ENCODE results near the gene RFC2. TPM values are rescaled to one million over a fixed set of nuclear protein-coding genes. Genes with fewer than 3 reads are reported as not detected.
"Not testable (repeated sequence)": the region's sequence is repeated elsewhere in the genome, so short reads cannot be mapped to it uniquely, and the experiment has no call there.

The RFC2 gene
- total RNA-seq, 1 experiment from 2014 or later = 75.6 TPM

- TF ChIP-seq ATF3 (IDR thresholded peaks at IDR 0.05) = no peak
- no peak for TF ChIP-seq SP1 (IDR thresholded peaks at IDR 0.05; ENCODE audit: low read depth)
Measured at GRCh38 chr7:74207586-74207985, 46.6 kb downstream of the RFC2 start (continued).

GRCh38 chr7:74206589-74207120, 47.5 kb downstream of the RFC2 start:
- H3K79me2 ChIP-seq (ENCODE audit: insufficient read depth, low read length) = no peaks in the 10 kb centered on the region
- ChIA-PET RAD21 (ENCODE audit: low non-redundant PET in 1 of 2, low total read pairs in 2 of 2, uncharacterized antibody in 2 of 2, unreplicated experiment in 2 of 2) (interaction anchor here (0.6 to 1.8 kb wide), 8 partner anchors 69 to 198 kb away, joined by 3 to 19 read pairs (median 4); no protein-coding TSS in a partner anchor), POLR2A (interaction anchor here (1.1 kb wide), 1 partner anchor 194 kb away, joined by 5 read pairs; no protein-coding TSS in a partner anchor), CTCF (interaction anchor here (0.6 to 3.2 kb wide), 26 partner anchors 9 to 374 kb away, joined by 3 to 79 read pairs (median 4); partner anchors contain the start of gene LIMK1)
- BruUV-seq (replicated peaks) = no TSS peak
- H2AFZ ChIP-seq (ENCODE audit: low read depth, low read length, poor library complexity, severe bottlenecking) = no peak overlapping the region
- H3K9ac ChIP-seq (ENCODE audit: low read length) = peak overlapping the region; percentile 20; the same call in 1 of the 2 replicates
- H3K27me3 ChIP-seq (ENCODE audit: insufficient read depth, low read length) = no peaks in the 10 kb centered on the region
- TF ChIP-seq ZFX (IDR thresholded peaks at IDR 0.05) (no peak), YY1 (IDR thresholded peaks at IDR 0.05; ENCODE audit: extremely low read depth, insufficient replicate concordance, low read depth, low read length) (peak; percentile 30), RAD21 (IDR thresholded peaks at IDR 0.05; ENCODE audit: low read depth) (peak; percentile 99), CTCF (IDR thresholded peaks at IDR 0.05 in 2 of 3, conservative IDR thresholded peaks at IDR 0.05 in 1 of 3; ENCODE audit: borderline replicate concordance in 1 of 3, insufficient read depth in 1 of 3, low read depth in 2 of 3, low read length in 2 of 3) (peak; percentile 96 to 98 (median 97))
- no peaks in the 10 kb centered on the region for H3K36me3 ChIP-seq (ENCODE audit: control insufficient read depth in 1 of 2, insufficient read depth in 2 of 2, low read length in 2 of 2)
- peak; percentile 70 for ATAC-seq
- H3K9me2 ChIP-seq (ENCODE audit: insufficient read depth) = no peaks in the 10 kb centered on the region
- H3K27ac ChIP-seq (ENCODE audit: low read depth, low read length) = no peak overlapping the region
- peaks cover 30 to 49% of the 10 kb centered on the region in 2 experiments for H3K4me1 ChIP-seq (ENCODE audit: control insufficient read depth in 1 of 2, insufficient read depth in 2 of 2, low read length in 2 of 2)
- intact Hi-C loops (cut with micrococcal nuclease) = loop anchor here (1.0 kb wide), 2 partner anchors 187 to 195 kb away; no protein-coding TSS in a partner anchor
- H3K9me3 ChIP-seq (ENCODE audit: control insufficient read depth in 1 of 2, insufficient read depth in 1 of 2, low read depth in 1 of 2, low read length in 2 of 2) = no peaks in the 10 kb centered on the region
- no peaks in the 10 kb centered on the region for H4K20me1 ChIP-seq (ENCODE audit: insufficient read depth)
- peak; percentile 42 for DNase-seq (ENCODE audit: low read depth, low spot score)
- H3K4me3 ChIP-seq (replicated peaks in 1 of 2; ENCODE audit: low read depth in 1 of 2, low read length in 2 of 2) = peak overlapping the region; percentile 28 to 38
- H3K4me2 ChIP-seq (ENCODE audit: low read length) = peak overlapping the region; percentile 71

- H3K36me3 ChIP-seq (ENCODE audit: control insufficient read depth in 1 of 2, insufficient read depth in 2 of 2, low read length in 2 of 2); H3K9ac ChIP-seq (ENCODE audit: low read length); H3K9me3 ChIP-seq (ENCODE audit: control insufficient read depth in 1 of 2, insufficient read depth in 1 of 2, low read depth in 1 of 2, low read length in 2 of 2); H3K79me2 ChIP-seq (ENCODE audit: insufficient read depth, low read length); H3K27ac ChIP-seq (ENCODE audit: low read depth, low read length); H3K9me2 ChIP-seq (ENCODE audit: insufficient read depth); ATAC-seq; H2AFZ ChIP-seq (ENCODE audit: low read depth, low read length, poor library complexity, severe bottlenecking); H3K4me3 ChIP-seq (replicated peaks in 1 of 2; ENCODE audit: low read depth in 1 of 2, low read length in 2 of 2); DNase-seq (ENCODE audit: low read depth, low spot score); H3K27me3 ChIP-seq (ENCODE audit: insufficient read depth, low read length); H4K20me1 ChIP-seq (ENCODE audit: insufficient read depth); BruUV-seq (replicated peaks): not testable (repeated sequence)
- intact Hi-C loops (cut with micrococcal nuclease) = loop anchor here (1.0 kb wide), 2 partner anchors 187 to 195 kb away; no protein-coding TSS in a partner anchor
- ChIA-PET POLR2A (interaction anchor here (1.1 kb wide), 1 partner anchor 194 kb away, joined by 5 read pairs; no protein-coding TSS in a partner anchor), RAD21 (ENCODE audit: low non-redundant PET in 1 of 2, low total read pairs in 2 of 2, uncharacterized antibody in 2 of 2, unreplicated experiment in 2 of 2) (interaction anchor here (0.6 to 1.8 kb wide), 6 partner anchors 139 to 199 kb away, joined by 3 to 19 read pairs (median 4); no protein-coding TSS in a partner anchor), CTCF (interaction anchor here (0.6 to 3.2 kb wide), 26 partner anchors 8 to 373 kb away, joined by 3 to 79 read pairs (median 4); partner anchors contain the start of gene LIMK1)
- peak overlapping the region; percentile 71; the same call in 1 of the 2 replicates for H3K4me2 ChIP-seq (ENCODE audit: low read length)
- H3K4me1 ChIP-seq (ENCODE audit: control insufficient read depth in 1 of 2, insufficient read depth in 2 of 2, low read length in 2 of 2) = peaks cover 30 to 46% of the 10 kb centered on the region in 2 experiments
Measured at GRCh38 chr7:74206052-74206451, 48.1 kb downstream of the RFC2 start.
